ENCODE results near the gene CARD14. TPM values are rescaled to one million over a fixed set of nuclear protein-coding genes. Genes with fewer than 3 reads are reported as not detected.

The CARD14 gene
- total RNA-seq, 3 donors from 2014 or later (not counting 1 experiment from before 2014, with no cell fraction given): 0.12 to 0.38 TPM; not detected in 1

GRCh38 chr17:80219013-80219762 is 49.4 kb downstream of the CARD14 start:
- 9% methylated on average over 15 of the region's 15 CpGs for WGBS (ENCODE audit: insufficient coverage)
- Mint-ChIP-seq H3K27ac (peak overlapping the region; percentile 90 to 95), H3K4me1 (peaks cover 25 to 45% of the 10 kb centered on the region in 2 donors), H3K27me3 (ENCODE audit: low read depth in 2 of 2) (no peaks in the 10 kb centered on the region), H3K9me3 (peaks cover 0 to 3% of the 10 kb centered on the region in 2 donors), H3K36me3 (no peaks in the 10 kb centered on the region), H3K4me3 (peak overlapping the region; percentile 89)
- DNase-seq (peak; percentile 93 to 96), ATAC-seq (peak; percentile 86 to 90 (median 86))
- intact Hi-C loops (cut with micrococcal nuclease): loop anchor here (2.0 kb wide), 1 partner anchor 46 kb away; no protein-coding TSS in a partner anchor
- Histone ChIP-seq H3K9me3 (ENCODE audit: control insufficient read depth, insufficient read depth, low read length) (no peaks in the 10 kb centered on the region), H3K27ac (ENCODE audit: low read length) (peak overlapping the region; percentile 91), H3K4me3 (ENCODE audit: low read length) (peak overlapping the region; percentile 59), H3K36me3 (ENCODE audit: control insufficient read depth, insufficient read depth, low read length) (peaks cover 24% of the 10 kb centered on the region), H3K27me3 (ENCODE audit: control insufficient read depth, insufficient read depth, low read length) (no peaks in the 10 kb centered on the region), H3K4me1 (ENCODE audit: control insufficient read depth, insufficient read depth, low read length) (peaks cover 40% of the 10 kb centered on the region)
- TF ChIP-seq CTCF (IDR thresholded peaks at IDR 0.05): no peak

GRCh38 chr17:80219763-80220053 is 49.9 kb downstream of the CARD14 start:
- Mint-ChIP-seq H3K9me3 (peaks cover 0 to 3% of the 10 kb centered on the region in 2 donors), H3K4me1 (peaks cover 25 to 47% of the 10 kb centered on the region in 2 donors), H3K27ac (peak overlapping the region; percentile 90 to 95), H3K27me3 (ENCODE audit: low read depth in 2 of 2) (no peaks in the 10 kb centered on the region), H3K36me3 (no peaks in the 10 kb centered on the region), H3K4me3 (peak overlapping the region; percentile 89)
- Histone ChIP-seq H3K9me3 (ENCODE audit: control insufficient read depth, insufficient read depth, low read length) (no peaks in the 10 kb centered on the region), H3K27me3 (ENCODE audit: control insufficient read depth, insufficient read depth, low read length) (no peaks in the 10 kb centered on the region), H3K36me3 (ENCODE audit: control insufficient read depth, insufficient read depth, low read length) (peaks cover 18% of the 10 kb centered on the region), H3K27ac (ENCODE audit: low read length) (peak overlapping the region; percentile 91), H3K4me1 (ENCODE audit: control insufficient read depth, insufficient read depth, low read length) (peaks cover 40% of the 10 kb centered on the region), H3K4me3 (ENCODE audit: low read length) (peak overlapping the region; percentile 59)
- WGBS (ENCODE audit: insufficient coverage): 1% methylated on average over 5 of the region's 5 CpGs
- peak in 1 of 3 donors; percentile 30 for ATAC-seq
- no peak for DNase-seq
- intact Hi-C loops (cut with micrococcal nuclease): loop anchor here (2.0 kb wide), 1 partner anchor 45 kb away; no protein-coding TSS in a partner anchor
- TF ChIP-seq CTCF (IDR thresholded peaks at IDR 0.05): no peak

GRCh38 chr17:80220054-80220735 is 50.4 kb downstream of the CARD14 start, which contains the start of the genes SGSH and SLC26A11:
SGSH (minus strand) TSS chr17:80220333; CDS start chr17:80220313, 20 bp downstream.
SLC26A11 (plus strand) TSS chr17:80220427; CDS start chr17:80221561, 1,134 bp downstream.
- no peak for TF ChIP-seq CTCF (IDR thresholded peaks at IDR 0.05)
- peaks cover 14% of the 10 kb centered on the region for H3K36me3 ChIP-seq (ENCODE audit: control insufficient read depth, insufficient read depth, low read length)
- under 1% methylated on average over 77 of the region's 77 CpGs for WGBS (ENCODE audit: insufficient coverage)
- H3K9me3 ChIP-seq (ENCODE audit: control insufficient read depth, insufficient read depth, low read length): no peaks in the 10 kb centered on the region
- Mint-ChIP-seq H3K9me3 (peaks cover 0 to 3% of the 10 kb centered on the region in 2 donors), H3K4me1 (peaks cover 25 to 47% of the 10 kb centered on the region in 2 donors), H3K4me3 (peak within 1 kb of the TSS; percentile 89), H3K27ac (peak within 1 kb of the TSS; percentile 90 to 95), H3K36me3 (no peaks in the 10 kb centered on the region), H3K27me3 (ENCODE audit: low read depth in 2 of 2) (no peaks in the 10 kb centered on the region)
- peaks cover 40% of the 10 kb centered on the region for H3K4me1 ChIP-seq (ENCODE audit: control insufficient read depth, insufficient read depth, low read length)
- peak; percentile 39 to 53 (median 51) for ATAC-seq
- peak within 1 kb of the TSS; percentile 91 for H3K27ac ChIP-seq (ENCODE audit: low read length)
- peak within 1 kb of the TSS; percentile 59 for H3K4me3 ChIP-seq (ENCODE audit: low read length)
- intact Hi-C loops (cut with micrococcal nuclease): no loop called here
- H3K27me3 ChIP-seq (ENCODE audit: control insufficient read depth, insufficient read depth, low read length): no peaks in the 10 kb centered on the region
- peak; percentile 54 to 67 for DNase-seq
